ENCODE data around the gene PALS1.

PALS1 gene

DNA sequence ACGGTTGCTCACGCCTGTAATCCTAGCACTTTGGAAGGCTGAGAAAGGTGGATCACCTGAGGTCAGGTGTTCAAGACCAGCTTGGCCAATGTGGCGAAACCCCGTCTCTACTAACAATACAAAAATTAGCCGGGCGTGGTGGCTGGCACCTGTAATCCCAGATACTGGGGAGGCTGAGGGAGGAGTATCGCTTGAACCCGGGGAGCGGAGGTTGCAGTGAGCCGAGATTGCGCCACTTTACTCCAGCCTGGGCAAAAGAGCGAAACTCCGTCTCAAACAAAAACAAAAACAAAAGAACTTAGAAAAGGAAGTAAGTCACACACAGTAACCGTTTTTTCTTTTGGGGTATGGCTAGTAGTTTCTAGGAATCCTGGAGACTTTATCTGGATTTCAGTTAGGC lies 1.7 kb upstream of the PALS1 start:
- no peak for TF ChIP-seq GATA1 (IDR thresholded peaks at IDR 0.05; ENCODE audit: low read depth, low read length)
- TF ChIP-seq POLR2A (IDR thresholded peaks at IDR 0.05; ENCODE audit: low read length): no peak
- DNase-seq: no peak

DNA sequence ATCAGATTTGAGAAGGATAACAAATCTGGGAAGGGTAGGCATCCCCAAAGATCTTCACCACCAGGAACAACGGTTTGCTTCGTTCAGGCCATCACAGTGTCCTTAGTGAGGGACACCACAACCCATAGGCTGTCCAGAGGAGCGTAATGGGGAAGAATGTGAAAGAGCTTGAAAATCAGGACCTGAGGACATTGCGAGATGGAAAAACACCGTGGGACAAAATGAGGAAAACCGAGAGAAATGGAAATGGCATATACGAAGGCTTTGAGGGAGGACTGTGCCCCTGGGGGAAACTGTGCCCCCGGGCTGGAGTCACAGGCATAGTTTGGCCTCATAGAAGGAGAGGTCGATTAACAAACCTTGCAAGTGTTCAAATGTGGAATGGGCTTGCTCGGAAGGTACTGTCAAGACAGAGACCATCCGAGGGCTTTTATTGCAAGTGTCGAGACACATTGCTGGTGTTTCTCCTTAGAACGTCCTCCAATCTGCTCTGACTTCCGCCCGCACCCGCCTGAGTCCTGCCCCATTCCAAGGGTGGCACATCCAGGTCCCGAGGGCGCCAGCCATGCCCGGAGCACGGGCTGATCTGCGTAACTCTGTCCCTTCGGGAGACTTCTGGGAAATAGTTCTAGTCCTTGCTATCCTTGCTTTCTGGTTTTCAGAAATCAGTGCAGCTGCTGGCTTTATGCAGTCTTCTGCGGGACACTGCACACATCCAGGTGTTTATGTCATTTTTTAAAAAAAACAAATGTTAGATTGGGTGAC lies 885 bp upstream of the PALS1 start:
- peak; percentile 34 to 51 for DNase-seq
- no peak for TF ChIP-seq POLR2A (IDR thresholded peaks at IDR 0.05; ENCODE audit: low read length)
- no peak for TF ChIP-seq GATA1 (IDR thresholded peaks at IDR 0.05; ENCODE audit: low read depth, low read length)

DNA sequence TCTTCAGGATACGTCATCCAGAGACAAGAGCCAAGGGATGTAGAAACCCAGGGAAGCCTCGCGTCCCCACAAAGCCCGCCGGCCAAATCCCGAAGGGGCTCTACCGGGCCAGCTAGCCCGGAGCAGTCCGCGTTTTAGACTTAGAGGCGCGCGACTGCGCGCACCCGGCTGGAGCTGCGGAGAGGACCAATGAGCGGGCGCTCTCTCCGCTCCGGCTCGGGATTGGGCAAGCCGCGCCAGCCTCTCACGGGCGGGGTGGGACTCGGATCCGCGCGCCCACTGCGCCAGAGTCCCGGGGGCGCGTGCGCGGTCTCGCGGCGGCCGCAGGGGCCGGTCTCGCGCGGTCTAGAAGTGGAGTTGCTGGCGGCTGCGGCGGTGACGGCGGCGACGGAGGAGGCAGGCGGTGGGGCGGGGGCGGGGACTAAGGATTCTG lies 241 bp upstream of the PALS1 start:
- DNase-seq: peak; percentile 94 to 96
- no peak for TF ChIP-seq GATA1 (IDR thresholded peaks at IDR 0.05; ENCODE audit: low read depth, low read length)
- peak; percentile 40 for TF ChIP-seq POLR2A (IDR thresholded peaks at IDR 0.05; ENCODE audit: low read length)

DNA sequence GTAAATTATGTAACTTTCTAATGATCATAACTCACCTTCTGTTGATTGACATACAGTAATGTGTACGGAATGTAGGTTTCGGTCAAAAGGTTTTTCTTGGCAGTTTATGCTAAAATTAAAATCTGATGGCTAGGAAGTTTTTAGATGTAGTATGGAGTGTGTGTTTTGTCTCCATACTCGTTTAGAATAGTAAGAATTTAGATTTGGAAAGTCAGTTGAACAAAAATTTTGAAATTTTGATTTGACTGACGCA lies 859 bp downstream of the PALS1 start:
- DNase-seq: no peak
- TF ChIP-seq POLR2A (IDR thresholded peaks at IDR 0.05; ENCODE audit: low read length): no peak
- no peak for TF ChIP-seq GATA1 (IDR thresholded peaks at IDR 0.05; ENCODE audit: low read depth, low read length)

DNA sequence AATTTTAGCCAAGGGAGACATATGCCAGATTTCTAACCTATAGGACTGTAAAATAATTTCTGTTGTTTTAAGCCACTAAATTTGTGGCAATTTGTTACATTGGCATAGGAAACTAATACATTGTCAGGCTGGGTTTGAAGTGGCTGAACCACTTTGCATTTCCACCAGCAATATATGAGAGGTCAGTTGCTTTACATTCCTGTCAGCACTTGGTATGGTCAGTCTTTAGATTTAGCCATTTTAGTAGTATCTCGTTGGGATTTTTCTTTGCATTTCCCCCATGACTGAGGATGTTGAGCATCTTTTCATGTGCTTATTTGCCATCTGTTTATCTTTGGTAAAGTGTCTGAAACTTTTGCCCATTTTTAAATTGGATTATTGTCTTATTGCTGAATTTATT lies 3.9 kb downstream of the PALS1 start:
- DNase-seq: no peak
- TF ChIP-seq POLR2A (IDR thresholded peaks at IDR 0.05; ENCODE audit: low read length): no peak
- no peak for TF ChIP-seq GATA1 (IDR thresholded peaks at IDR 0.05; ENCODE audit: low read depth, low read length)

DNA sequence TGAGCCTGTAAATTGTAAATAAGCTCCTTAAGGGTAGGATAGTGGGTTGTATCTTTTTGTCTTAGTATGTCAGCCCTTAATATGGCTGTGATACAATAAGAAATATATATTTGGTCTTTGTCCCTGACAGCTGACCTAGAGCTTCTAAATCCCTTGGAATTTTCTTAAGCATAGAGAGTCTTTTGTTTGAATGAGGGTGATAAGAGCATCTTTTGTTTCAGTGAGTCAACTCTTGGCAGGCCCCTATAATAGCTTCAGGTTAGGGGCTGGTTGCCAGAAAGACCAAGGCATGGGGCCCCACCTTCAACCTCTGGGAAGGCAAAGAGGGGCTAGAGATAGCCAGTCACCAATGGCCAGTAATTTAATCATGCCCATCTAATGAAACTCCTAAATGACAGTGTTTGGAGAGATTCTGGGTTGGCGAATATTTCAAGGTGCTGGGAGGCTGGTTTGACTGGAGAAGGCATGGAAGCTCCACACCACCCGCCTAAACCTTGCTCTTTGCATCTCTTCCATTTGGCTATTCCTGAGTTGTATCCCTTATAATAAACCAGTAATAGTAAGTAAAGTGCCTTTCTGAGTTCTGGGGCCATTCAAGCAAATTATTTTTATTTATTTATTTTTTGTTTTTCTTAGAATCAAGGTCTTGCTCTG lies 10.5 kb downstream of the PALS1 start:
- no peak for DNase-seq
- TF ChIP-seq POLR2A (IDR thresholded peaks at IDR 0.05; ENCODE audit: low read length) (no peak), GATA1 (IDR thresholded peaks at IDR 0.05; ENCODE audit: low read depth, low read length) (no peak)

DNA sequence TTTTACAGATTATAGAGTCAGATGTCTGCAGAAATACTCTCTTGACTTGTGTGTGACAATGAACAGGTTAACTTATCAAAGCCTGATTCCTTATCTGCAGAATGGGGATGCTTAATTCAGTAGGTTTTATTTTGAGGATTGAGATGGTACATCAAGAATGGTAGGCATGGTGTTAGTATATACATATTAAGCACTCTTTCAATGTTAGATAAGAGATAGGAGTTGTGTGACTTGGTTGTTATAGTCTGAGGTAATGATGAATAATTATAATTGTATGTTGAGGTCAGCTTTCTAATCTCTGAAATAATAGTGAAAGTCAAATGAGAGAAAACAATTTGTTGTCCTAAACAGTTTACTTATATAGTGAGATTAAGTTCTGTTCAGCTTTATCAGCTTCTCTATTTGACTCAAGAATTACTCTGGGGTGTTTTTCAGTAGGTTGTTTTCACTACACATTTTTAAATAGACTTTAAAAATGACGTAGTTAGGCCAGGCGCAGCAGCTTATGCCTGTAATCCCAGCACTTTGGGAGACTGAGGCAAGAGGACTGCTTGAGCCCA lies 11.9 kb downstream of the PALS1 start:
- DNase-seq: no peak
- TF ChIP-seq POLR2A (IDR thresholded peaks at IDR 0.05; ENCODE audit: low read length) (no peak), GATA1 (IDR thresholded peaks at IDR 0.05; ENCODE audit: low read depth, low read length) (no peak)

DNA sequence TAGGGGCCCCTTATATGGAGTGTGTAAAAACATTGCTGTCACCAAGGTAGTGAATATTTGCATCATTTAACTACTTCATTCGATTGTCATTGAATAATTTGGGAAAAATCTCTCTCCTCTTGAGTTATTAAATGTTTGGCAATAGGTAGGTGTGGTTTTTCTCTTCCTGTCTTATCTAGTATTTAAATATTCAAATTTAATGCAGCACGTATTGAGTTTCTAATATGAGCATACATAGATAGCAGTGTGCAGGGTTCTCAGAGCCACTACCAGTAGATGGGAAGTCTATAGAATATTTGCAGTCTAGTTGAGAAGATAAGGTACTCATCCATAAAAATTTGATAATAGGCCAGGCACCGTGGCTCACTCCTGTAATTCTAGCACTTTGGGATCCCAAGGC lies 16.7 kb downstream of the PALS1 start:
- no peak for TF ChIP-seq GATA1 (IDR thresholded peaks at IDR 0.05; ENCODE audit: low read depth, low read length)
- no peak for DNase-seq

DNA sequence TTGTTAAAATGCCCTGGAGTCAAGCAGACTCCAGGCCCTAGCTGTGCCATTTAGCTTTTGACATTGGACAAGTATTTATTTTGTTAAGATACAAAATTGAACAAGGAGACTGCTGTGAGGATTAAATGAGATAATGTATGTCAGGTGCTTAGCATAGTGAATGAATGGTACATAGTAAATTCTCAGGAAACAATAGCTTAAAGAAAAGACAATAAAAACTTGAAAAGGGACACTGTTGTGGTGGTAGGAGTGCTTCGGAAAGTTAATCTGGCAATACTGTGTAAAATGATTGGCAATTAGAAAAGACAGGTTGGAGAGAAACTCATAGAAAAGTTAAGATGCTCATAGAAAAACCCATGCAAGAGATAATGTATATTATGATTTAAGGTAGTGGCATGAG lies 19.7 kb downstream of the PALS1 start:
- TF ChIP-seq GATA1 (IDR thresholded peaks at IDR 0.05; ENCODE audit: low read depth, low read length) (no peak), POLR2A (IDR thresholded peaks at IDR 0.05; ENCODE audit: low read length) (no peak)

DNA sequence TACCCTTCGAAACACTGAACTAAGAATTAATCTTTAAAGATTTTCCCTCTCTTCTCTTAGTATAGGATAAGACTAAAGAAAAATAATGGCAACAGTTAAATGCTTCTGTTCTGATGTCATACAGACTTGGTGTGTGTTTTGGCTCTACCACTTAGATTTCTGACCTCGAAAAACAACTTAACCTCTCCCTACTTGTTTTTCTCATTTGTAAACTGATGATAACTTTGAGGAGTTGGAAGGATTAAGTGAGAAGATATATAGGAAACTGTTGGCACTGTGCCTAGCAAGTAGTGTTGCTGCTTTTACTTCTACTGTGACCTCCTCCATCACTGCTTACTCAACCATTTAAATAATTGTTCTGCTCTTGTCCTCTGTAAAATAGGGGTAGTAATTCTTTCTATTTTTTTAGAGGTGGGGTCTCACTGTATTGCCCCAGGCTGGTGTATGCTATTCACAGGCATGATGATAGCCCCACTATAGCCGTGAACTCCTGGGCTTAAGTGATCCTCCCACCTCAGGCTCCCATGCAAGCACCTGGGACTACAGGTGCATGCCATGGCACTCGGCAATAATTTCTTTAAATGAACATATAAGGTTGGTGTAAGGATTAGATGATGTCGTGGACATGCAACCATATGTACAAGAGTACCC lies 22.4 kb downstream of the PALS1 start:
- TF ChIP-seq POLR2A (IDR thresholded peaks at IDR 0.05; ENCODE audit: low read length) (no peak), GATA1 (IDR thresholded peaks at IDR 0.05; ENCODE audit: low read depth, low read length) (no peak)

More for the DNA sequence above, 19.7 kb downstream of the PALS1 start:
- DNase-seq: no peak

DNA sequence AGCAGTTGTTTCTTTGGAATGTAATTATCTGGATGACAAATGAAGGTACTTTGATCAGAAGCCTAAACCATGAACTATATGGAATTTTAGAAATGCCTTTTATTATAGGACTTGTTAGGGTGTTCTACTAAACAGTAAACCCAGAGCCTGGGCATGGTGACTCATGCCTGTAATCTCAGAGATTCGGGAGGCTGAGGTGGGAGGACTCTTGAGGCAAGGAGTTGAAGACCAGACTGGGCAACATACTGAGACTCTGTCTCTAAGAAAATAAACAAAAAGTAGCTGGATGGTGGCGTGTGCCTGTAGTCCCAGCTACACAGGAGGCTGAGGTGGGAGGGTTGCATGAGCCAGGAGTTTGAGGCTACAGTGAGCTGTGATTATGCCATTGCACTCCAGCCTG lies 23.9 kb downstream of the PALS1 start:
- DNase-seq: peak in 1 of 2 experiments; percentile 29
- TF ChIP-seq POLR2A (IDR thresholded peaks at IDR 0.05; ENCODE audit: low read length): no peak
- no peak for TF ChIP-seq GATA1 (IDR thresholded peaks at IDR 0.05; ENCODE audit: low read depth, low read length)

More for the DNA sequence above, 22.4 kb downstream of the PALS1 start:
- DNase-seq: peak in 1 of 2 experiments; percentile 24

DNA sequence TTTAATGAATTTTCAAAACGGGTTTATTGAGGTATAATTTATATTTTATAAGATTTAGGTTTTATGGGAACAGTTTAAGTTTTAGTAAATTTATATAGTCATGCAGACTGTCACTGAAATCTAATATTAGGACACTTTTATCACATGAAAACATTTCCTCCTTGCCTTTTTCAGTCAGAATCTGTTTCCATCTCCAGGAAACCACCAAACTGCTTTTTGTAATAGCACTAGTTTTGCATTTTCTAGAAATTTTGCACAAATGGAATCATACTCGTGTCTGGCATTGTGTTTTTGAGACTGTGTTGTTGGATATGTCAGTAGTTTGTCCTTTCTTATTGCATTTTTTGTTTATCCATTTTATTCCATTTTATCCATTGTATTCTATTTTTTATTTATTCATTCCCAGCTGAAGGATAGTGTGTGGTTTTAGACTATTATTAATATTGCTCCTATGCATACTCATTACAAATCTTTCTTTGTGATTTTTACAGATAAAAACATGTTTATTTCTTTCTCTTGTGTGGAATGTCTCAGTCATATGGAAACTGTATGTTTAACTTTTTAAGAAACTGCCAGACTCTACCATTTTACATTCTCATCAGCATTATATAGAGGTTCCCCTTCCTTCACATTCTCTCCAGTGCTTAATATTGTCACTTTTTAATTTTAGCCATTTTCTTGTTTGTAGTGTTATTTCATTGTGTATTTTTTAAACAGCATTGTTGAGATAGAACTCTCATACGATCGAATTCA lies 26.5 kb downstream of the PALS1 start:
- no peak for TF ChIP-seq POLR2A (IDR thresholded peaks at IDR 0.05; ENCODE audit: low read length)
- TF ChIP-seq GATA1 (IDR thresholded peaks at IDR 0.05; ENCODE audit: low read depth, low read length): no peak
- DNase-seq: no peak

DNA sequence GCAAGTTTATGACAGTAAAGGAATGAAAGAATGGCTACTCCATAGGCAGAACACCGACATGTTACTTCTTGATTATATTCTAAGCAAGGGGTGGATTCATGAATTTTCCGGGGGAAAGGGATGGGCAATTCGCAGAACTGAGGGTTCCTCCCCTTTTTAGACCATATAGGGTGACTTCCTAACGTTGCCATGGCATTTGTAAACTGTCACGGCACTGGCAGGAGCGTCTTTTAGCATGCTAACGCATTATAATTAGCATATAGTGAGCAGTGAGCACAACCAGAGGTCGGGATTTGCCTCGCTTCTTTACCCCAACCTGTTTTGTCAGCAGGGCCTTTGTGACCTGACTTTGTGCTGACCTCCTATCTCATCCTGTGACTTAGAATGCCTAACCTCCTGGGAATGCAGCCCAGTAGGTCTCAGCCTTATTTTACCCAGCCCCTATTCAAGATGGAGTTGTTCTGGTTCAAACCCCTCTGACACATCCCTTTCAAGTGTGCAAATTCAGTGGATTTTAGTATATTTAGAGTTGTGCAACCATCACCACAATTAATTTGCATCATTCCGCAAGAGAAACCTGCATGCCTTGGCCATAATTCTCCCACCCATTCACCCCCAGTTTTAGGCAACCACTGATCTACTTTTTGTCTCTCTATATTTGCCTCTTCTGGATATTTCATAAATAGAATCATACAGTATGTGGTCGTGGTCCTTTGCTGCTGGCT lies 27.4 kb downstream of the PALS1 start:
- DNase-seq: peak; percentile 6 to 9
- no peak for TF ChIP-seq GATA1 (IDR thresholded peaks at IDR 0.05; ENCODE audit: low read depth, low read length)
- TF ChIP-seq POLR2A (IDR thresholded peaks at IDR 0.05; ENCODE audit: low read length): no peak
